Activated CD8-positive, alpha-beta memory T cell treated with anti-CD3 and anti-CD28 coated beads, Interleukin-2, amount 50 U/mL, for 24 hours (primary cell): Measurements from ENCODE around the gene EHF.

Source experiments
- DNase-seq: peaks from one replicate; pipeline ENCODE4 v3.0.0-alpha.2; 2020; ENCODE audit errors: extremely low read depth

Gene EHF

DNA sequence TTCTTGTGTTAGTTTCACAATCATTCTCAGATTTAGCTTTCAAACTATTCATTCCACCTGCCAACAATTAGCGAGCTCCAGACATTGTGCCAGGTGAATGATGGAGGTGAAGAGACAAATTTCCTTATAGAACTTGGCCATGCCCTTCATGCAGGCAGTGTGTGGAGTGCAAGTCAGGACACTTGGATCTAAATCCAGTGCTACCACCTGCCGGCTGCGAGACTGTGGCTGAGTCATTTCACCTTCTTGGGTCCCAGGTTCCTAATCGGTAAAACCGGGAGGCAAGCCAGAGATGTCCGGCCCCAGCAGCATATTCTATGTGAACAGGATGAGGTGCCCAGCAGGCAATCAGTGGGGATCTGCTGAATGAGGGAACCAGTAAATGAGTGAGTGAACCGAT is 18.6 kb upstream of the EHF start:
- DNase-seq = no peak

DNA sequence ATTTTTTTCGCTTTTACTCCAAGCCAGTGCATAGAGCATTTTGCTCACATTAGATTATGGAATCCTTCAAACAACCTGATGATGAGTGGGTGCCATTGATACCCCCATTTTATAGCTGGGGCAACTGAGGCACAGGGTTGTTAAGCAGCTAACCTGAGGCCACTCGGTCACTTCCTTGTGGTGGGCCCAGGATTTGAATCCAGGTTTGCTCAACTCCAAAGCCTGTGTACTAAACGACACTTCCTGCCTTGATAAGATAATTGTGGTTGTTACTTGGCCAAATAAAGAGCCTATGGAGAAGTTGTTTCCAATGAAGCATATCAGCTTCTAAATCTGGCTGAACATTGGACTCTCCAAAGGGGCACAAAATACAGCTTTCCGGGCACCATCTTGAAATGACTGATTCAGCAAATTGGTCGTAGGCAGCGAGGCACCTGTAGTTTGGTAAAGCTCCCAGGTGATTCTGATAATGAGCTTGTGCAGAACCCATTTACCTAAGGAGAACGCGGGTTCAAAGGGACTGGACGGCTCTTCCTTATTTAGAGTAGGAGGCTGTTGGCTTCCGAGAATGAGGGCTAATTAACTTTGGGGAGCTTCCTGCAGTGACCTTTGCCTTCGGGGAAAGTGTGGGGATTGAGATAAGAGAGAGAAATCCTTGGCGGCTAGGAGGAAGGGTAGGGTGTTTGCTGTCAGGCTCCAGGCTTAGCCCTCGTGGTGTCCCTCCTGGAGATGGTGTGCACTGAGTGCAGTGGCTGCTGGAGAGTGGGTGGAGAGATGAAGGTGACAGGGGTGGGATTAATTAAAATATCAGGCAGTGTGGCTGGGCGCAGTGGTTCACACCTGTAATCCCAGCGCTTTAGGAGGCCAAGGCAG is 17.5 kb upstream of the EHF start:
- DNase-seq = no peak

DNA sequence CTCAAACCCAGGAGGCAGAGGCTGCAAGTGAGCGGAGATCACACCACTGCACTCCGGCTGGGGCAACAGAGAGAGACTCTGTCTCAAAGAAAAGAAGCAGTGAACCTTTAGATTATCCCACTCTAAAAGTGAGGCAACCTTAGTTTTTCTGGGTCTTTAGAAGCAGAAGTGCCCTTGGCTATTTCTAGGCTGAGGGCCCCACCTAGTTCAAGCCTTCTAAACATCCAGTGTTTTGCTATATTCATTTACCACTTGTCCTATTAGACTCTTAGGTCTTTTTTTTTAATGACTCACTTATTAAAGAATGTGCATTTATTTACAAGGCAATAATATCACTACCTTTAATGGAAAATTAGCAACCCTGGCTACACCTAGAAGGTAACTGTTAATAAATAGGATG is 16.7 kb upstream of the EHF start:
- DNase-seq = no peak

DNA sequence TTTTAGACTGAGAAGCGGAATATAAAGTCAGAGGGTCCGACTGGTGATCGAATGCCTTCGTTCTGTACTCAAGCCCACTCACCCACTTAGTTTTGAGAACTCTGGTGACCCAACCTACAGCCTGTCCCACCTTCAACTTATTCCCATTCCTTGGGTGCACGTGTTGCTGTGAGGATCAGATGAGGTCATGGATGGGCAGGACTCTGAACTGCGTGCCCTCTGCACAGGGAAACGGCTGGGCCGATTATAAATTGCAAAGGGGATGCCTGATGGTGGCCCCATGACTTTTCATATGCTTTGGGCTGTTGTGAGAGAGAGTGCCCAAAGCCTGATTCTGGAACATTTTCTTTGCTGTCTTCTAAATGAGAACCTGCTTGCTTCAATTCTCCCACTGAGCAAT is 16.0 kb upstream of the EHF start:
- DNase-seq = no peak

DNA sequence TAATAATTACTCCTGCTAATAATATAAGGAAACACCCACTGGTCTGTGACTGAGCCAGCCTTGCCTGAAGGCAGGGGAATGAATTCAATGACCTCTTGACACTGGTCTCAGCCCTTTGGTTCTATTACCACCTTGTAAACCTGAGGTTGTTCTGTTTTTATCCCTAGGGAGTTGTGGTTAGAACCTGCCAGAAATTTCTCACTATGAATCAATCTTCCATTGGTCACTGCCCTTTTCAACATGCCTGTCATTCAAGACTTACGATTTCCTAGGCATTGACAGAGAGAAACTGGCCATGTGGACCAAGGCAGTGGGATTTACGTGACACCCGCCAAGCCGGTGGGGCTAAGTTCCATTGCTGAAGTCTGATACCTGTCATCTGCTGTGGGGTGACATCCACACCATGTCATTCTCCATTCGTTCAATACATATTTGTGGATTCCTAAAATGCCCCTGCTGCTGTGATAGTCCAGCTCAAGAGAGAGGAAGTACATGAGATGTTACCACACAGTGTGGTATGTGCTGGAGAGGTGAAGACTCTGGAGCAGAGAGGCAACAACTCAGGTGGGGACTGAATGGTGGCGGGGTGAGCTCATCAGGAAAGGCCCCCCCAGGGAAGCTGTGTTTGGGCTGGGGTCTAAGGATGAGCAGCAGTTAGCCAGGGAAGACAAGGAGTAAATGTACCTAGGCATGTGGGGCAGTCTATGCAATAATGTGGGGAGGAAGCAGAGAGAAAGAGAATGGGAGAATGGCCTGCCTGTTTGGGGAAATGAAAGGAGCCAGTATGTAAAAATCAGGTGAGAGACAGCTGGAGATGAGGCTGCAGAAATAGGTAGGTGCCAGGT is 15.2 kb upstream of the EHF start:
- DNase-seq = no peak

DNA sequence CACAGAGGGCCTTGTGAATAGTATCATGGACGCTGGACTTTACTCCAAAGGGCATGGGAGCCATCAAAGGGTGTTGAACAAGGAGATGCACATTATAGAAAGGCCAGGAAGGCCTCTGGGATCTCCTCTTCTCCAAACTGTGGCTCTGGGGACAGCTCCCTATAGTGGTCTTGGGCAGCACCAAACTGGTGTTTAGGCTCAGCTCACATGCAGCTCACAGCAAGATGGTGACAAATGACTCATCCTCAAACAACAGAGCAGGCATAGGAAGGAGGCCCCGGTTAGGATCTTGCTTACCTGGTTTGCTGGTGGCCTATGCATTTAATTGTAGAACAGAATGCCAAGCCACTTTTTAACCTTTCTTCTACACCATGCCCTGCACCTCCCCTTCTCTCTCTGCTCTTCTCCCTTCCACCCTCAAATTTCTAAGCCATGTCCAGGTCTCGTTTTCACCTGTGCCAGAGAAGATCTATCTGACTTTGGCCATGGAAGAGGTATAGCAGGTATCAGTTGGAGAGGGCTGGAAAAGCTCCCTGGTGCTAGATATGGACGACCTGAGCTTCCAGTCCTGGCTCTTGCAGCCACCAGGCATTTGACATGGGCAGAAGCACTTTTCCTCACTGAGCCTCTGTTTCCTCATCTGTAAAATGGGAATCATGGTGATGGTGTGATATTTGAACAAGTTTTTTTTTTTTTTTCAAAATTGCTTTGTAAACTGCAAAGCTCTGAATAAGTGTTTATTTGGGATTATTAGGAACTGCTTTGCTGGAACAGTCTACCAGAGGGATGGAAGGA is 14.4 kb upstream of the EHF start:
- DNase-seq = no peak

DNA sequence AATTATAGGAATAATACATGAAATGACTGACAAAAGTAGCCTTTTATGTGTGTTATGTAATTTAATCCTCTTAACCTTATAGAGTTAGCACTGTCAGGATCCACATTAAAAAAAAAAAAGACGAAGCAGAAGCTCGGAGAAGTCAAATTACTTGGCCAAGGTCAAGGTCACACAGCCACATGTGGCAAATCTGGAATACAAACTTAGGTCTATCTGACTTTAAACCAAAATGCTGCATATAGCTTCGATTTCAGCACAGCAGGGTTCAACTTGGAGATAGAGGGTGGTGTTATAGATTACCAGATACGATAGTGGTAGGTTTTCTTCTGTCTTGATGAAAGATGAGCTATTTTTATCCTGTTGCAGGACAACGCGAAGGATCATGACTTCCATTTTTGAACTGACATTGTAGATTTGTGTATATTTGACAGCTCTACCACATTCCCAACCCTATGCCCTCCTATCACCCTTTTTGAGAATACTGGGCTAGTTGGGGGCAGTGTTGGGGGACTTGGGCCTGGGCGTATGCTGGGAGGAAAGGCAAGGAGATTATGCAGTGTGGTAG is 11.6 kb upstream of the EHF start:
- no peak for DNase-seq

DNA sequence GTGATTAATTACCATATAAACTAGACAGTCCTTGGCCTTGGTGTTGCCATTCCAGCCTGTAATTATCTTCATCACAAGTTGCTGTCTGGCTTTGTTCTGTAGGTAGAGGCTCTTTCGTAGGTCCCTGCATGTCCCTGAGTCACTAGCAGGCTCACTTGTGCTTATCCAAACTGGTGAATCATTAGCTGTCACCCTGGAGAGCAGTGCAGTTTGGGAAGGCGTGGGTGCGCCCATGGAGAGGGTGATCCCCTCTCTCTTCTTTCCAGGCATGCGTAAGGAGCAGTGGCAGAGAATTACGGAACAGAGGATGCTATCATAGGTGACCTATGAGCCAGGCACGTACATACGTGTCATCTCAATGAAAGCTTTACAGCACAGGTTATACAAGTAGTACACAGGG is 11.0 kb upstream of the EHF start:
- DNase-seq = no peak

DNA sequence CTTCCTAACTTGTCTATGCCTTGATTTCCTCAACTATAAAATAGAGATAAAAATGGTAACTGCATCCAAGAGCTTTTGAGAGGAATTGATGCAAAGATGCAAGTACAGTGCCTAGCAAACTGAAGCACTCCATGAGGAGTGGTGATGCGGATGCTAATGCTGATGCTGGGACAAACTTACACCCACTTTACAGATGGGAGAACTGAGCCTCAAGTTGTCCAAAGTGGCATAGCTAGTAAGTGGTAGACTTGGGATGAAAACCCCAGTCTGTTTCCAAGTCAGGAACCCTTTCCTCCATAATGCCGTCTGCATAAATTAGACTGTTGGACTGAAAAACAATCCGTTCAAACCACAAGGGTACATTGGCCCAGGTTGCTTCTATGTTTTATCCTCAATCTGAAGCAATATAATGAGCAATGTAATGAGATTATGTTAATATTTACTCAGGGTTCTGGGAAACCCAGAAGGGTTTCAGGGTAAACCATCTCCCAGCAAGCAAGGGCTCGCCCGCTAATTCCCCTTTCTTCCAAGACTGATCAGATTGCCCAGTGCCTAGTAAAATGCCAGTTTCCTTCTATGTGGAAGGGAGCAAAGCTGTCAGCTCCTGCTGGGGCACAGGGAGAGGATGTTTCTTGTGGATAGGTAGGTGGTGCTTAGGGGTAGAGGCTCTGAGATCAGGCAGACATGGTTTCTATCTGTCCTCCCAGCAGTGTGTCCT is 10.4 kb upstream of the EHF start:
- no peak for DNase-seq

DNA sequence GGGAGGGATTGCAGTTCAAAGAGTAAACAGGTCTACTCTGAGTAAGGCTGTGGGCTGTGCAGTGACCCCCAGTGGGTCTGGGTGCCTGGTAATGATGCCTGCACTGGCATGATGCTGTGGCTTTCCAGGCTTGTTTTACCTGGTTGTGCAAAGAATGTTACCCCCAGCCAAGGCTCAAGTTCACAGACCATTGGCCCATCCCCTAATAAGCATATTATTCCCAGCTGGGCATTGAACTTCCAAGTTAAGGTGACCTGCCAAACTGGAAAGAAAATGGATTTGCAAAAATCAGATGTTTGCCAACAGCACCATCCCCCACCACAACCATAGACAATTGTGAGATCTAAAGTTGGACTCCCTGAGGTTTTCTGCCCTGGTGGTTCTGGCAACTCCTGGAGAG is 7.9 kb upstream of the EHF start:
- no peak for DNase-seq

DNA sequence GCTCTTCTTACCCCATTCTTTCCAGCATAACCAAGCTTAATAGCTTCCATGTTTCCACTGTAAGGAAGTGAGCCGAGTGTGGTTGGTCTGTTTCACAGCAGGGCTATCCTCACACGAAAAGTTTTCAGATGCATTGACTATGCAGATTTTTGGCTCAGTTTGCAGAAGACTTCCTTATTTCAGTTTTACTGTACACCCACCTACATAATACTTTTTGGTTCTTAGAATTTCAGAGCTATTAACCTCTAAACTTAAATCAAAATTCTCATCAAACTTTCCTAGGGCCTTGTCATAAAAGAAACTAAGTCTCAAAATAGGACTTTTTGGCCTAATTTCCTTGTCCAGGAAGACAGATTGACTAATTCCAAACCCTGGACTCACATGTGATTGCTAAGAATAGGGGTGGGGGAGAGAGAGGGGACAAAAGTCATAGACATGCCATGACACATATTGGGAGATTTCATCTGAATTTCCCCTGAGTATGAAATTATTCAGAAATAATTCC is 7.3 kb upstream of the EHF start:
- no peak for DNase-seq

DNA sequence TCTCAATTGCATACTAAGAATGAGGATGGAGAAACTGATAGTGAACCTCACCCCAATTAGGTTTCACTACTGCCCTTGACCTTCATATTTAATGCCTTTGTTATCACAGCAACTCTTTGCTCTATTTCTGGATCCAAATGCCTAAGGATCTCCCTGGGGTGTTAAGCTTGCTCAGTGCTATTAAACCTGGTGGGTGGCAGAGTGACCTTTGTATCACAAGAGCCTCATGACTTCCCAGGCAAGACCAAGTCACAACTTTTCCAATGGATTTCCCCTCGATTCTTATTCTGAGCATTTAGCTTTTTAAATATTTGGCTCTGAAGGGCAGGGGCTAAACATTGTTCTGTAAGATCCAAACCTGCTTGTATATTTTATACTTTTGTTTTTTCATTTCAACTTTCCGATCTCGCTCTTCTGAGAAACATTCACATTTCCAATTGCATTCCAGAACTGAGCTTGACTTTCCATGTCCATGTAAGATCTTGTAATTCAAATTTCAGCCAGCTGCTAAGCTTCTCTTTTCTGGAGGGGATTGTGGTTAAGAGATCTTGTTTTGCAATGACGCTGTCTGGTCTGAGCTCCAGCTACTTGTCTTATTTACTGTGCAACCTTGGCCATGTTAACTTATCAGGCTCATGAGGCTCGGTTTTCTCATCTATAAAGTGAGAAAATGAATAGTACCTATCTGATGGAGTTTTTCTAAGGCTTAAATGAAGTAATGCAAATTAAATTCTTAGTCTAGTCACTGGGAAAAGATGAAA is 6.4 kb upstream of the EHF start:
- no peak for DNase-seq

DNA sequence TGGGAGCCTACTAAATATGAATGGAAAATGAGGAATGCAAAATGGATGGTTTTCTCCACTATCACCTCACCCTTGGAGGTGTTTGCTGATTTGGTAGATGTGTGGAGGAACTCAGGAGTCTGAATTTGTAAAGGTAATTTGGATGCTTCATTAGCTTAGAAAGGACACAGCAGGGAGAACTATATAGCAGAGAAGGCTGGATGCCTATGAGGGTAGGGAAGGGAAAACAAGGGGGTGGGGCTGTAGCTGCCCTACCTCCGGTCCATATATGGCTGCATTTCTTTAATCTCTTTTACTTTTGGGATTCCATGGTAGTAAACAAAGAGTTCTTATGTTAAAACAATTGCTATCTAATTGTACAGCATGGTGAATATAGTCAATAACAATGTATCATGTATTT is 4.8 kb upstream of the EHF start:
- DNase-seq = no peak

DNA sequence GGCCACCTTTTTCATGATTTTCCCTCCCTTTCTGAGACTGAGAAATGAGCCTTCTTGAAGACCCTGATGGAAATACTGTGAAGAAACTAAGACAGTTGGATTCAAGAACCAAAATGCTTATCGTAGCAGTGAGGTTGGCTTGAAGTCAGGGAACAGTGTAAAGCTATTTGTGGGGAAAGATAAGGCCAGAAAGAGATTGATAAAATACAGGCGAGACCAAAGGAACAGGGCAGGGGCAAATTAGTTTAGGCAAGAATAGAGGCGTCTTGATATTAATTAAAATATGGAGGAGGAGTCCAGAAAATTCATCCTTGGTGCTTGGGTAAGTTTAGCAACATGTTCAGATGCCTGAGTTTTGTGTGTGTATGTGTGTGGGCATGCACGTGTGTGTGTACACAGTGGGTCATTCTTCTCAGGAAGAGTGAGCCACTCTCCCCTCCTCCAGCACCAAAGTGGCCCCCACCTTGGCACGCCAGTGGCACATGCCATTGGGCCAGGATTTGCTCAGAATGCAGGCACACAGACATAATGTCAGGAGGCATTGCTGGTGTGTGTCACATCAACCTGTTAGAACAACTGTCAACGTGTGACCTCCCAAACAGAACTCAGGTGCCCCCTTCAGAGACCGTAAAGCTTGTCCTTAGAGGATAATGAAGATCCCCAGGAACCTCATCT is 3.9 kb upstream of the EHF start:
- no peak for DNase-seq

DNA sequence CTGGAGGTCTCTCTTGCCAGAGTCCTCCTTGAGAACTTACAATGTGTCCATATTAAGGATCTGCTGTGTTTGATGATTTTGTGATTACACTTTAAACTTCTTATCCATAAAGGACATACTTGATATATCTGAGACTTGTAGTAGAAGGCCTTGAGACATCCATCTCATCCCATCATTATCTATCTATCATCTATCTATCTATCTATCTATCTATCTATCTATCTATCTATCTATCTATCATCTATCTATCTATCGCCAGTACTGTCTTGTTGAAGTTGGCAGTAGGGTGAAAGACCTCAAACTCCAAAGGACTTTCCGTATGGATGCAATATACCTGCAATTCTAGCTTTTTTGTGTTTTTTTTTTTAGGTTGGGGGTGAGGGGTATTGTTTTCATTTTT is 2.5 kb upstream of the EHF start:
- no peak for DNase-seq

DNA sequence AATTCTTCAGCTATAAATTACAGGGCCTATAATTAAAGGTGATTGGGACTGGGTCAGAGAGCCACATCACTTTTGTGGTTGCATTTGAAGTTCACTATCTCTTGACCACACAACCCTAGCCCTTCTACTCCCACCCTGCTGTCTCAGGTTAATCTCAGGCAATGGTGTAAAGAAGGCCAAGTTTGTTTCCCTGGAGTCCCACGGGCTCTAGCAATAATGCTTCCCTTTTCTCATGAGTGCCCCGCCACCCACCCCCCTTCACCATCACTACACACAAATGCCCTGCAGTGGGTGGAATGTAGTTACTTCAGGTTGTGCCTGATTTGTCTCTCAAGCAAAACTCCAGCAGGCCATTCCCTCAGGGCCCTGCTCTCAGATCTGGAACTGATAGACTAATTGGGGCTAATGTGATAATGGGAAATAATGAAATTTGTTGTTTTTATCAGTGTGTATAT is 1.8 kb upstream of the EHF start:
- DNase-seq = no peak

DNA sequence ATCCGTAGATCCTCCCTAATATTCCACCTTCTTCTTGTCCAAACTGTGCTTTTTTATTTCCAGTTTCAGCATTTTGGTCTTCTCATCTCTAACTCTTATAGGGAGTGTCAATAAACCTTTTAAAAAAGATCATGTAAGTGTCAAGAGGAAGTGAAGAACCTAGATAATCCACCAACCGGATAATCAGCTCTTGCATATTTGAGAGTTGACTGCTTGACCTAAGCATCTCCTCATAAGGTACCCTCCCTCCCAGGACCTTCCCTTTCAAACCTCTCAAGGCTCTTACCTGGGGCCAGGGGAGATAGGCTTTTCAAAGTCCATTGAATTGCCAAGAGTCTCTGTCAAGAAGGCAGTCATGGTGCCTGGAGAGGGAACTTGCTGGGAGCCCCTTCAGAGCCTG is 691 bp upstream of the EHF start:
- DNase-seq = no peak

DNA sequence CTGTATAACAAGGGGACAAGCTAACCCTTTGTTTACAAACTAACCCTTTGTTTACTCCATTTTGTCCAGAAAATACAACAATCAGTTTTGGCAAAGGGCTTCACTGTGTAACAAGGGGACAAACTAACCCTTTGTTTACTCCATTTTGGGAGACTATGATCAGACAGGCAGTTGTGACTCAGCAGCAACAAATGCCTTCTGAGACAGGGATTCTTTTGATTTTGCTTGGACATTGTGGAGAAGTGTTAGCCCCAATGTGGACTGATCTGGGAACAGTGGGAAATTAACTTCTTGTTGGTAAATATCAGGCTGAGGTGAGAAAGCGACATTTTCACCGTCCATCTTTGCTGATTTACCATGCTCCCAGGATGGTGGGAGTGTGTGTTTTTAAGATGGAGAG is 983 bp downstream of the EHF start:
- DNase-seq = no peak

DNA sequence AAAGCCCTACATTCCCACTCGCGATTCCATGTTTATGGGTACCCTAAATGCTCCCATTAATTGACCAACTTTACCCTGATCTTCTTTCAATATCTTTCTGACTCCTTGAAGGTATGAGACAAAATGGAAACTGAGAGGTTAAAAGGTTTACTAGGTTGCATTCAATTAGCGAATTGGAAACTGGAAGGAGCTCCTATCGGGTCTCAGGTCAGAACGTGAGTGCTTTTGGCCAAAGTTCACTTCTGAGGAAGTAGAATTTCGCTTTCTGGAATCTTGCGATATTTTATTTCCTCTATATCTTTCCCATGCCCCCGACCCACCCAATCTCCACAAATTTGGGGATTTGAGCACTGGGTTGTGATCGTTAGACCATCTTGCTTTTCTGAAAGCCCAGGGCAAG is 2.6 kb downstream of the EHF start:
- DNase-seq = no peak

DNA sequence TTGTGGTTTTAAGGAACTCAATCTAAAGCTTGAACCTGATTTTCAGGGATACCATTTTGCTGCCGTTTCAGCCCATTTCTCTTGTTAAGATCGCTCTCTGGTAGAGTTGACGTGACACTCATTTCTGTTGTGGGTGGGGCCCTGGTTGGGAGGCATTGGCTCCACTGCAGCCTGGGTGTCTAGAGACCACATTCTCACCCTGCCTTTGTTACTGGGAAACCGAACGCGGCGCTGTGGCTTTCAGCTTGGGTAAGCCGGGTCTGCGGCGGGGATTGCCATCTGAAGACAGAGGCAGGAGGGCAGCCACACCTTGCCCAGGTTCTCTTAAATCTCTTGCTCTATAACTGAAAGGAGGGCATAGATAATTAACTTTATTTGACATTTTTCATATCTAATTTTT is 3.2 kb downstream of the EHF start:
- no peak for DNase-seq
